Testis (tissue), 2 donors: ENCODE measurements around the gene TBKBP1.

Source experiments
- POLR2A ChIP-seq: fragments of 450-650 bp; IDR thresholded peaks from one replicate; pipeline ENCODE4 v1.6.1; 2017; ENCODE audit warnings: antibody characterized with exemption, mild to moderate bottlenecking, moderate library complexity
- TF ChIP-seq, protein P1 (sequence below), 3 experiments: fragments of 450-650 bp in 2 of 3; fragments of 200-600 bp in 1 of 3; sonication (generic) in 1 of 3; IDR thresholded peaks; one replicate each; pipeline ENCODE4 v1.5.1; 2016 to 2019; ENCODE audit warnings: antibody characterized with exemption in 3 of 3, mild to moderate bottlenecking in 2 of 3, moderate library complexity in 1 of 3

DNA sequence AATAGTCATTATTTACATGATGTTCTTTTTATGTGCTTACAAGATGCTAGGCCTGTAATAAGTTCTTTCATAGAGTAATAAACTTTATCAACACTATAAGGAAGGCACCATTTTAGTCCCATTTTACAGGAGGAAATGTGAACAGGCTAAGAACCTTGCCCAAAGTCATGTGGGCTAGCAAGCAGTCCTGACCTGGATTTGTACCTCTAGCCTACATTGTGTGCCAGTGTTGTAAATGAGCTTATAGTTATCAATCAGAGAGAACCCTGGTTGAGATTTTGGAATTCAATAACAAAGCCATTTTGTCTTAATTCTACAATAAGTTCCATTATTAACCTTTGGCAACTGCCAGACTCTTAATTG is 6.7 kb upstream of the TBKBP1 start:
- TF ChIP-seq, protein P1, sequence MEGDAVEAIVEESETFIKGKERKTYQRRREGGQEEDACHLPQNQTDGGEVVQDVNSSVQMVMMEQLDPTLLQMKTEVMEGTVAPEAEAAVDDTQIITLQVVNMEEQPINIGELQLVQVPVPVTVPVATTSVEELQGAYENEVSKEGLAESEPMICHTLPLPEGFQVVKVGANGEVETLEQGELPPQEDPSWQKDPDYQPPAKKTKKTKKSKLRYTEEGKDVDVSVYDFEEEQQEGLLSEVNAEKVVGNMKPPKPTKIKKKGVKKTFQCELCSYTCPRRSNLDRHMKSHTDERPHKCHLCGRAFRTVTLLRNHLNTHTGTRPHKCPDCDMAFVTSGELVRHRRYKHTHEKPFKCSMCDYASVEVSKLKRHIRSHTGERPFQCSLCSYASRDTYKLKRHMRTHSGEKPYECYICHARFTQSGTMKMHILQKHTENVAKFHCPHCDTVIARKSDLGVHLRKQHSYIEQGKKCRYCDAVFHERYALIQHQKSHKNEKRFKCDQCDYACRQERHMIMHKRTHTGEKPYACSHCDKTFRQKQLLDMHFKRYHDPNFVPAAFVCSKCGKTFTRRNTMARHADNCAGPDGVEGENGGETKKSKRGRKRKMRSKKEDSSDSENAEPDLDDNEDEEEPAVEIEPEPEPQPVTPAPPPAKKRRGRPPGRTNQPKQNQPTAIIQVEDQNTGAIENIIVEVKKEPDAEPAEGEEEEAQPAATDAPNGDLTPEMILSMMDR (IDR thresholded peaks at IDR 0.05), result no peak
- TF ChIP-seq POLR2A, result no peak
